Measurements from ENCODE around the gene CCDC43.
"Not testable (repeated sequence)": the region's sequence is repeated elsewhere in the genome, so short reads cannot be mapped to it uniquely, and the experiment has no call there.

CCDC43 gene

DNA sequence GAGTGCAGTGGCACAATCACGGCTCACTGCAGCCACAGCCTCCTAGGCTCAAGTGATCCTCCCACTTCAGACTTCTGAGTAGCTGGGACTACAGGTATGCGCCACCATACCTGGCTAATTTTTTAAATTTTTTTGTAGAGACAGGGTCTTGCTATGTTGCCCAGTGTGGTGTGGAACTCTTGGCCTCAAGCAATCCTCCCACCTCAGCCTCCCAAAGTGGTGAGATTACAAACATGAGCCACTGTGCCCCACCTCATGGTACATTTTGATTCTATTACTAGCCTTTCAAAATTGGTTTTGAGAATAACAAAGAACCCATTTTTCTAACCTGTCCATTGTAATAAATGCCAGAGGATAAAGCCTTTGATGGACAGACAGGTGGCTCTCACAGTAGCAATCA lies 1.4 kb downstream of the CCDC43 start:
- H3K9ac ChIP-seq (ENCODE audit: low read length): peak overlapping the region; percentile 90; the same call in 1 of the 2 replicates
- TF ChIP-seq, protein P1, sequence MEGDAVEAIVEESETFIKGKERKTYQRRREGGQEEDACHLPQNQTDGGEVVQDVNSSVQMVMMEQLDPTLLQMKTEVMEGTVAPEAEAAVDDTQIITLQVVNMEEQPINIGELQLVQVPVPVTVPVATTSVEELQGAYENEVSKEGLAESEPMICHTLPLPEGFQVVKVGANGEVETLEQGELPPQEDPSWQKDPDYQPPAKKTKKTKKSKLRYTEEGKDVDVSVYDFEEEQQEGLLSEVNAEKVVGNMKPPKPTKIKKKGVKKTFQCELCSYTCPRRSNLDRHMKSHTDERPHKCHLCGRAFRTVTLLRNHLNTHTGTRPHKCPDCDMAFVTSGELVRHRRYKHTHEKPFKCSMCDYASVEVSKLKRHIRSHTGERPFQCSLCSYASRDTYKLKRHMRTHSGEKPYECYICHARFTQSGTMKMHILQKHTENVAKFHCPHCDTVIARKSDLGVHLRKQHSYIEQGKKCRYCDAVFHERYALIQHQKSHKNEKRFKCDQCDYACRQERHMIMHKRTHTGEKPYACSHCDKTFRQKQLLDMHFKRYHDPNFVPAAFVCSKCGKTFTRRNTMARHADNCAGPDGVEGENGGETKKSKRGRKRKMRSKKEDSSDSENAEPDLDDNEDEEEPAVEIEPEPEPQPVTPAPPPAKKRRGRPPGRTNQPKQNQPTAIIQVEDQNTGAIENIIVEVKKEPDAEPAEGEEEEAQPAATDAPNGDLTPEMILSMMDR (IDR thresholded peaks at IDR 0.05; ENCODE audit: insufficient read depth, low read length, poor library complexity, severe bottlenecking): no peak
- no peak for TF ChIP-seq EZH2phosphoT487 (conservative IDR thresholded peaks at IDR 0.05; ENCODE audit: low read length)
- no peak overlapping the region for H3K27ac ChIP-seq (ENCODE audit: low read depth, low read length)
- H2AFZ ChIP-seq (ENCODE audit: low read depth, low read length, severe bottlenecking): no peak overlapping the region
- H3K79me2 ChIP-seq (ENCODE audit: insufficient read depth, low read length): peaks cover 25% of the 10 kb centered on the region
- peak overlapping the region; percentile 75 for H3K4me2 ChIP-seq (ENCODE audit: low read depth, low read length, poor library complexity, severe bottlenecking)
- no peaks in the 10 kb centered on the region for H3K27me3 ChIP-seq (ENCODE audit: low read length)
- no peaks in the 10 kb centered on the region for H3K9me2 ChIP-seq (replicated peaks; ENCODE audit: insufficient read depth, low read length)
- no peaks in the 10 kb centered on the region for H3F3A ChIP-seq (ENCODE audit: insufficient read depth)
- H3K9me3 ChIP-seq (ENCODE audit: insufficient read depth, low read length): no peaks in the 10 kb centered on the region
- H4K20me1 ChIP-seq (ENCODE audit: low read depth, low read length): no peaks in the 10 kb centered on the region
- H3K36me3 ChIP-seq (ENCODE audit: low read length): no peaks in the 10 kb centered on the region
- no peak overlapping the region for H3K4me3 ChIP-seq (ENCODE audit: insufficient read depth, low read length, poor library complexity, severe bottlenecking)

DNA sequence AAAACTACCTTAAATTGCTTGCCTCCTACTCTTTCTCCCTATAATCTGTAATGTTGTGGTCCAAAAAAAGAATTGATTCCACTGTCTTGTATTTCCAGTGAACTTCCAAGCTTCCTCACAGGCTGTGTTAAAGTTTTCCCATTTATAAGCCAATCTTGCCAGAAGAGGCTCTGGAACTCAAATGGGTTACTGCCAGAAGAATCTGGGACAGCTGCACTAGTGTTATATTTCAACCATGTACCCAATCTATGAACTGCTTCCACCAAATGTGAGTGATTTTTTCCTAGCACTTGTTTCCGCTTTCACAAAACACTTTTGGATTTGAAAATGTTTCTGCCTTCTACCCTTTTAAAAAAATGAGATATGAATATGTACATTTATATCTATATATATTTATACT lies 1.8 kb downstream of the CCDC43 start:
- H2AFZ ChIP-seq (ENCODE audit: low read depth, low read length, severe bottlenecking): no peak overlapping the region
- no peaks in the 10 kb centered on the region for H4K20me1 ChIP-seq (ENCODE audit: low read depth, low read length)
- H3K27me3 ChIP-seq (ENCODE audit: low read length): no peaks in the 10 kb centered on the region
- H3K79me2 ChIP-seq (ENCODE audit: insufficient read depth, low read length): peaks cover 25% of the 10 kb centered on the region
- H3K4me3 ChIP-seq (ENCODE audit: insufficient read depth, low read length, poor library complexity, severe bottlenecking): no peak overlapping the region
- H3K9me2 ChIP-seq (replicated peaks; ENCODE audit: insufficient read depth, low read length): no peaks in the 10 kb centered on the region
- H3K27ac ChIP-seq (ENCODE audit: low read depth, low read length): no peak overlapping the region
- no peaks in the 10 kb centered on the region for H3K36me3 ChIP-seq (ENCODE audit: low read length)
- no peak overlapping the region for H3K4me2 ChIP-seq (ENCODE audit: low read depth, low read length, poor library complexity, severe bottlenecking)
- TF ChIP-seq EZH2phosphoT487 (conservative IDR thresholded peaks at IDR 0.05; ENCODE audit: low read length): no peak
- TF ChIP-seq, protein P1 (IDR thresholded peaks at IDR 0.05; ENCODE audit: insufficient read depth, low read length, poor library complexity, severe bottlenecking): no peak
- H3K9ac ChIP-seq (ENCODE audit: low read length): no peak overlapping the region
- H3F3A ChIP-seq (ENCODE audit: insufficient read depth): no peaks in the 10 kb centered on the region
- no peaks in the 10 kb centered on the region for H3K9me3 ChIP-seq (ENCODE audit: insufficient read depth, low read length)

DNA sequence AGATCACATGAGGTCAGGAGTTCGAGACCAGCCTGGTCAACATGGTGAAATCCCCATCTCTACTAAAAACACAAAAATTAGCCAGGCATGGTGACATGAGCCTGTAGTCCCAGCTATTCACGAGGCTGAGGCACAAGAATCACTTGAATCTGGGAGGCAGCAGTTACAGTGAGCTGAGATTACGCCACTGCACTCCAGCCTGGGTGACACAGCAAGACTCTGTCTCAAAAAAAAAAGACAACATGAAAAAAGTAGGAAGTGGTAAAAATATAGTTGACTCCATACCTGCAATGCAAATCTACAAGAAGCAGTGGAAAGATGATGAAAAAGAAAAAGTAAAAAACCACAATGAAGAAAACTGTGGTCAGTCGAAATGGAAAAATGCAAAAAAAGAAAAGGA lies 6.3 kb downstream of the CCDC43 start:
- H3K9me3 ChIP-seq (ENCODE audit: insufficient read depth, low read length); H3K36me3 ChIP-seq (ENCODE audit: low read length); H4K20me1 ChIP-seq (ENCODE audit: low read depth, low read length); H3K9me2 ChIP-seq (replicated peaks; ENCODE audit: insufficient read depth, low read length); H3K4me2 ChIP-seq (ENCODE audit: low read depth, low read length, poor library complexity, severe bottlenecking); H3K4me3 ChIP-seq (ENCODE audit: insufficient read depth, low read length, poor library complexity, severe bottlenecking); H3K27me3 ChIP-seq (ENCODE audit: low read length); H3F3A ChIP-seq (ENCODE audit: insufficient read depth); H3K27ac ChIP-seq (ENCODE audit: low read depth, low read length); H3K9ac ChIP-seq (ENCODE audit: low read length); H2AFZ ChIP-seq (ENCODE audit: low read depth, low read length, severe bottlenecking): not testable (repeated sequence)
- peaks cover 12% of the 10 kb centered on the region for H3K79me2 ChIP-seq (ENCODE audit: insufficient read depth, low read length)

DNA sequence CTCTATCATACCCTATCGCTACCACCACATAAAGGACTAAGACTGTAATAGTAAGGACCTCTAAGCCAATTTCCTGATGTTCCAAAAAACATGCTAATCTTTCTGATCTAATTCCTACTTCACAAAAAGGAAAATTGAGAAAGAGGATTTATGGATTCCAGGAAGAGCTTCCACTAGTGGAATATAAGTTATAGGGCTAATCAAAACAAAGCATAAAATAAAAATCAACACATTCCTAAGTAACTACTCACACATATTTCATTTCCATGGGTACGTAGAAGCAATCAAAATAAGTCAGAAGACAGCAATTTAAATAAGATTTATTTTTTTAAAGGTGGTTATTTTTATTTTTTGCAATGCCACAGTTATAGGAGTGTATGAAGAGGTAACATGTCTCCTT lies 12.4 kb downstream of the CCDC43 start:
- Histone ChIP-seq H3K36me3 (ENCODE audit: low read length) (peaks cover 2% of the 10 kb centered on the region; the same call in 1 of the 2 replicates), H3K9ac (ENCODE audit: low read length) (no peak overlapping the region), H3K79me2 (ENCODE audit: insufficient read depth, low read length) (no peaks in the 10 kb centered on the region), H3K9me2 (replicated peaks; ENCODE audit: insufficient read depth, low read length) (no peaks in the 10 kb centered on the region), H4K20me1 (ENCODE audit: low read depth, low read length) (no peaks in the 10 kb centered on the region; the same call in 1 of the 2 replicates), H3K9me3 (ENCODE audit: insufficient read depth, low read length) (no peaks in the 10 kb centered on the region), H3K4me3 (ENCODE audit: insufficient read depth, low read length, poor library complexity, severe bottlenecking) (no peak overlapping the region), H2AFZ (ENCODE audit: low read depth, low read length, severe bottlenecking) (no peak overlapping the region), H3F3A (ENCODE audit: insufficient read depth) (peaks cover 14% of the 10 kb centered on the region; the same call in 1 of the 2 replicates), H3K27me3 (ENCODE audit: low read length) (no peaks in the 10 kb centered on the region), H3K27ac (ENCODE audit: low read depth, low read length) (no peak overlapping the region), H3K4me2 (ENCODE audit: low read depth, low read length, poor library complexity, severe bottlenecking) (no peak overlapping the region)
- TF ChIP-seq EZH2phosphoT487 (conservative IDR thresholded peaks at IDR 0.05; ENCODE audit: low read length): no peak
- TF ChIP-seq, protein P1 (IDR thresholded peaks at IDR 0.05; ENCODE audit: insufficient read depth, low read length, poor library complexity, severe bottlenecking): no peak
